Astrocyte (in vitro differentiated cells and primary cell): ENCODE measurements around the gene CROCC2. TPM values are rescaled to one million over a fixed set of nuclear protein-coding genes. Genes with fewer than 3 reads are reported as not detected.

Source experiments
- DNase-seq: peaks from one replicate; pipeline ENCODE4 v3.0.0-alpha.2; 2010; ENCODE audit warnings: low read depth
- FAIRE-seq: peaks from 2 replicates; lab custom pipeline; 2011; peaks lifted over from hg19 to GRCh38; lab: Jason Lieb, UNC
- H2AFZ ChIP-seq: 2 replicates; pipeline ENCODE4 v1.6.0; 2012; ENCODE audit warnings: low read depth, low read length, inconsistent platforms
- H3K27ac ChIP-seq: 2 replicates; pipeline ENCODE4 v1.5.1; 2011; ENCODE audit warnings: low read depth, low read length, inconsistent platforms
- H3K27me3 ChIP-seq: 2 replicates; pipeline ENCODE4 v1.6.0; 2011; ENCODE audit warnings: low read length, inconsistent platforms; ENCODE audit not compliant: insufficient read depth
- H3K36me3 ChIP-seq: 2 replicates; pipeline ENCODE4 v1.5.1; 2011; ENCODE audit warnings: low read length, inconsistent platforms; ENCODE audit not compliant: insufficient read depth
- H3K4me1 ChIP-seq: 2 replicates; pipeline ENCODE4 v1.5.1; 2011; ENCODE audit warnings: low read length, inconsistent platforms; ENCODE audit not compliant: insufficient read depth
- H3K4me2 ChIP-seq: 2 replicates; pipeline ENCODE4 v1.6.0; 2012; ENCODE audit warnings: low read length, inconsistent platforms
- H3K4me3 ChIP-seq: 2 replicates; pipeline ENCODE4 v1.5.1; 2011; ENCODE audit warnings: low read depth, mild to moderate bottlenecking, low read length, inconsistent platforms; ENCODE audit not compliant: insufficient read depth
- H3K79me2 ChIP-seq: 2 replicates; pipeline ENCODE4 v1.6.0; 2012; ENCODE audit warnings: mild to moderate bottlenecking, low read length, inconsistent platforms; ENCODE audit not compliant: insufficient read depth
- H3K9ac ChIP-seq: 2 replicates; pipeline ENCODE4 v1.6.0; 2012; ENCODE audit warnings: mild to moderate bottlenecking, low read length, inconsistent platforms
- H3K9me3 ChIP-seq: 2 replicates; pipeline ENCODE4 v1.5.1; 2012; ENCODE audit warnings: low read depth, mild to moderate bottlenecking, low read length, inconsistent platforms; ENCODE audit not compliant: insufficient read depth
- H4K20me1 ChIP-seq: 2 replicates; pipeline ENCODE4 v1.6.0; 2012; ENCODE audit warnings: low read length, inconsistent platforms; ENCODE audit not compliant: insufficient read depth
- H3K27ac Mint-ChIP-seq: one replicate; pipeline ENCODE4 v1.8.0; 2021; ENCODE audit warnings: mild to moderate bottlenecking, mixed read lengths; ENCODE audit not compliant: unreplicated experiment
- H3K27me3 Mint-ChIP-seq: one replicate; pipeline ENCODE4 v1.8.0; 2021; ENCODE audit warnings: low read depth, mixed read lengths; ENCODE audit not compliant: unreplicated experiment
- H3K36me3 Mint-ChIP-seq: one replicate; pipeline ENCODE4 v1.8.0; 2021; ENCODE audit warnings: low read depth, mixed read lengths; ENCODE audit not compliant: unreplicated experiment
- H3K4me1 Mint-ChIP-seq: one replicate; pipeline ENCODE4 v1.8.0; 2021; ENCODE audit warnings: low read depth, mixed read lengths; ENCODE audit not compliant: unreplicated experiment
- H3K4me3 Mint-ChIP-seq: one replicate; pipeline ENCODE4 v1.8.0; 2021; ENCODE audit warnings: mild to moderate bottlenecking, moderate library complexity, mixed read lengths; ENCODE audit not compliant: unreplicated experiment
- H3K9me3 Mint-ChIP-seq: one replicate; pipeline ENCODE4 v1.8.0; 2021; ENCODE audit warnings: mild to moderate bottlenecking, mixed read lengths; ENCODE audit not compliant: unreplicated experiment
- EZH2 ChIP-seq: IDR thresholded peaks from 2 replicates; pipeline ENCODE4 v1.6.1; 2012; ENCODE audit warnings: mild to moderate bottlenecking, low read length, inconsistent platforms; ENCODE audit not compliant: insufficient read depth
- total RNA-seq: library from RNA; stranded (reverse); gene quantifications from 2 replicates; pipeline ENCODE4 v1.2.1, GENCODE V29; 2021
- TF ChIP-seq, protein P1 (sequence below): IDR thresholded peaks from 2 replicates; pipeline ENCODE4 v1.5.1; 2011; ENCODE audit warnings: low read depth, mild to moderate bottlenecking, inconsistent platforms, low read length, moderate library complexity; ENCODE audit not compliant: insufficient read depth

The CROCC2 gene
- total RNA-seq, 1 donor from 2014 or later, result not detected

- no peak overlapping the region for H3K4me3 ChIP-seq
- H3K36me3 ChIP-seq, result no peaks in the 10 kb centered on the region
- no peaks in the 10 kb centered on the region for H3K36me3 Mint-ChIP-seq
- no peak overlapping the region for H3K27ac ChIP-seq
- H2AFZ ChIP-seq, result no peak overlapping the region
- peaks cover 18% of the 10 kb centered on the region for H3K27me3 Mint-ChIP-seq
- no peaks in the 10 kb centered on the region for H3K9me3 ChIP-seq
- no peak overlapping the region for H3K9ac ChIP-seq
- H3K27ac Mint-ChIP-seq, result no peak overlapping the region
- no peak for DNase-seq
- no peaks in the 10 kb centered on the region for H3K4me1 Mint-ChIP-seq
- H3K27me3 ChIP-seq, result peaks cover 4% of the 10 kb centered on the region
- no peak overlapping the region for H3K4me3 Mint-ChIP-seq
- H3K4me2 ChIP-seq, result no peak overlapping the region
- peaks cover 3% of the 10 kb centered on the region for H3K4me1 ChIP-seq
- TF ChIP-seq, protein P1, sequence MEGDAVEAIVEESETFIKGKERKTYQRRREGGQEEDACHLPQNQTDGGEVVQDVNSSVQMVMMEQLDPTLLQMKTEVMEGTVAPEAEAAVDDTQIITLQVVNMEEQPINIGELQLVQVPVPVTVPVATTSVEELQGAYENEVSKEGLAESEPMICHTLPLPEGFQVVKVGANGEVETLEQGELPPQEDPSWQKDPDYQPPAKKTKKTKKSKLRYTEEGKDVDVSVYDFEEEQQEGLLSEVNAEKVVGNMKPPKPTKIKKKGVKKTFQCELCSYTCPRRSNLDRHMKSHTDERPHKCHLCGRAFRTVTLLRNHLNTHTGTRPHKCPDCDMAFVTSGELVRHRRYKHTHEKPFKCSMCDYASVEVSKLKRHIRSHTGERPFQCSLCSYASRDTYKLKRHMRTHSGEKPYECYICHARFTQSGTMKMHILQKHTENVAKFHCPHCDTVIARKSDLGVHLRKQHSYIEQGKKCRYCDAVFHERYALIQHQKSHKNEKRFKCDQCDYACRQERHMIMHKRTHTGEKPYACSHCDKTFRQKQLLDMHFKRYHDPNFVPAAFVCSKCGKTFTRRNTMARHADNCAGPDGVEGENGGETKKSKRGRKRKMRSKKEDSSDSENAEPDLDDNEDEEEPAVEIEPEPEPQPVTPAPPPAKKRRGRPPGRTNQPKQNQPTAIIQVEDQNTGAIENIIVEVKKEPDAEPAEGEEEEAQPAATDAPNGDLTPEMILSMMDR, result no peak
- TF ChIP-seq EZH2, result no peak
- H3K9me3 Mint-ChIP-seq, result no peaks in the 10 kb centered on the region
- no peaks in the 10 kb centered on the region for H3K79me2 ChIP-seq
- no peaks in the 10 kb centered on the region for H4K20me1 ChIP-seq
- no peak for FAIRE-seq
Observed at GRCh38 chr2:240876475-240877251, 29.5 kb upstream of the CROCC2 start.

DNA sequence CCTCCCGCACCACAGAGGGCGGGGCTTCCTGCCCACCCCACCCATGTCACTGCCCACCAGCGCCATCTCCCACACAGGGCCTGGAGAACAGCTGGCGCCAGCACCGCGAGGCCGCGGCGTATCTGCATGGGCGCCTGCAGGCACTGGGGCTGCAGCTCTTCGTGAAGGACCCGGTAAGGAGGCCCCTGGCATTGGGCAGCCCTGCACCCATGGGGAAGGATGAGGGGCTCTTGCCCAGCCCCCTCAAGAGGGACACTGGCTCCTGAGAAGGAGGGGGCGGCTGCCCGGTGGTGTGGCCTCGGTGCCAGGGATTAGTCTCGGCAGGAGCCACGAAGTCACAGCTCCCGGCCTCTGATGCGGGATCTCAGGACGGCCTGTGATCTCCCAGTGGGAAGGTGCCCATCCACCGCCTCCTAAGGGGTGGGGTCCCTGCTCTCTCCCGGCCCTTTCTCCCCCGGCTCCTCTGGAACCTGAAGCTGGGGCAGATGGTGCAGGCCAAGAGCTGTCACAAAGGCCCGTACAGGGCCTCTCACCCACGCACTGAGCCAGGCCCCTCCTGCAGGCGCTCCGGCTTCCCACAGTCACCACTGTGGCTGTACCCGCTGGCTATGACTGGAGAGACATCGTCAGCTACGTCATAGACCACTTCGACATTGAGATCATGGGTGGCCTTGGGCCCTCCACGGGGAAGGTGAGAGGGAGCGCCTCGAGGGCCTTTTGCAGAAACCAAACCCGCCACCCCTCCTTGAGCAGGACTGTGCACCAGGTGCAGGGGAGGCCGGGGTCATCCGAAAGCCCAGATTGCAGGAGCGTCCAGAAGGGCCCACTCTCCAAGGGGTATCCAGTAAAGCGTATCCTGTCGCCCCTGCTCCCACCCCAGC lies 28.4 kb upstream of the CROCC2 start:
- Histone ChIP-seq H3K4me3 (no peak overlapping the region), H3K9ac (no peak overlapping the region), H3K27ac (no peak overlapping the region), H2AFZ (no peak overlapping the region), H3K79me2 (no peaks in the 10 kb centered on the region), H3K4me1 (peaks cover 3% of the 10 kb centered on the region), H3K27me3 (peaks cover 4% of the 10 kb centered on the region), H3K9me3 (no peaks in the 10 kb centered on the region), H4K20me1 (no peaks in the 10 kb centered on the region), H3K36me3 (no peaks in the 10 kb centered on the region), H3K4me2 (no peak overlapping the region)
- Mint-ChIP-seq H3K27me3 (peaks cover 12% of the 10 kb centered on the region), H3K36me3 (no peaks in the 10 kb centered on the region), H3K4me1 (no peaks in the 10 kb centered on the region), H3K4me3 (no peak overlapping the region), H3K9me3 (no peaks in the 10 kb centered on the region), H3K27ac (no peak overlapping the region)
- TF ChIP-seq EZH2, result no peak
- TF ChIP-seq, protein P1, result no peak
- no peak for DNase-seq
- no peak for FAIRE-seq
